K562 (cell line): ENCODE results near the gene FBN3. TPM values are rescaled to one million over a fixed set of nuclear protein-coding genes. Genes with fewer than 3 reads are reported as not detected.

Experiments
- ATF4 ChIP-seq: fragments of 450-650 bp; formaldehyde crosslinking; IDR thresholded peaks from 2 replicates; pipeline ENCODE4 v1.4.0; 2022; ENCODE audit warnings: mild to moderate bottlenecking, moderate library complexity
- E2F5 ChIP-seq: sonication (generic); formaldehyde crosslinking; IDR thresholded peaks from 2 replicates; pipeline ENCODE4 v1.8.0; 2022; ENCODE audit warnings: mild to moderate bottlenecking, missing genetic modification reagents
- KLF13 ChIP-seq: fragments of 450-650 bp; IDR thresholded peaks from 2 replicates; pipeline ENCODE4 v1.6.1; 2016; ENCODE audit warnings: missing genetic modification characterization, low read depth, mild to moderate bottlenecking, missing compliant biosample characterization, moderate library complexity, borderline replicate concordance
- MBD2 ChIP-seq: sonication (generic); IDR thresholded peaks from 2 replicates; pipeline ENCODE4 v1.6.1; 2016; ENCODE audit warnings: low read depth, borderline replicate concordance
- MECOM ChIP-seq: fragments of 250-450 bp; sonication (Bioruptor Pico); IDR thresholded peaks from 2 replicates; pipeline ENCODE4 v1.8.0; 2022; ENCODE audit warnings: inconsistent platforms
- PHF20 ChIP-seq: fragments of 450-650 bp; IDR thresholded peaks from 2 replicates; pipeline ENCODE4 v1.6.1; 2018; ENCODE audit not compliant: partially characterized antibody
- ZNF217 ChIP-seq: sonication (generic); formaldehyde crosslinking; IDR thresholded peaks from 2 replicates; pipeline ENCODE4 v1.8.0; 2022; ENCODE audit warnings: mild to moderate bottlenecking, missing genetic modification reagents
- ZNF408 ChIP-seq: fragments of 250-450 bp; sonication (Bioruptor Pico); IDR thresholded peaks from 2 replicates; pipeline ENCODE4 v1.4.0; 2020; ENCODE audit warnings: low read depth, mild to moderate bottlenecking, moderate library complexity
- polyA plus RNA-seq, 8 experiments: library from polyadenylated mRNA; depleted of rRNA in 4 of 8; stranded (reverse) in 5 of 8; unstranded in 3 of 8; fragments of >200 nt; fragmentation: Nextera tagmentation in 2 of 8; fragmentation: Illumina TruSeq in 1 of 8; extraction: Ambion mirVana in 2 of 8; extraction: Trizol in 1 of 8; gene quantifications; 2 replicates each; pipeline versions ENCODE4 v1.2.1 to v1.2.3, GENCODE V29; 2011 to 2014; ENCODE audit warnings: inconsistent platforms in 1 of 8, missing spikeins in 1 of 8
- total RNA-seq, 7 experiments: library from RNA; depleted of rRNA in 6 of 7; stranded (reverse); fragments of >200 nt in 6 of 7; fragmentation: Illumina TruSeq in 2 of 7; extraction: Trizol in 2 of 7; gene quantifications; 2 replicates each; pipeline versions ENCODE4 v1.2.1 to v1.2.3, GENCODE V29; 2011 to 2021; ENCODE audit warnings: low replicate concordance in 1 of 7

Gene FBN3
- total and polyA plus RNA-seq, 9 of the 15 experiments (the other 6 are each of a cell fraction or from before 2014, with no cell fraction given): under 0.01 to 0.29 (median 0.01) TPM; not detected in 4

- TF ChIP-seq KLF13 (tag) (no peak), PHF20 (no peak), ATF4 (CRISPR knock-in tag) (no peak), MBD2 (no peak), MECOM (CRISPR knock-in tag) (no peak), ZNF217 (no peak), ZNF408 (CRISPR knock-in tag) (no peak), E2F5 (CRISPR knock-in tag) (no peak)
Observed at GRCh38 chr19:8108560-8109445, 40.6 kb downstream of the FBN3 start (continued).
